Tibial artery (tissue), 4 donors: ENCODE results near the gene VPS50.

Experiments used
- DNase-seq, 2 donors: peaks; one replicate each; pipeline ENCODE4 v3.0.0-alpha.2; 2019
- H3K27ac ChIP-seq, 2 donors: fragments of 200-600 bp; sonication (generic) in 1 of 2; 1 replicate in 1 of 2; 2 replicates in 1 of 2; pipeline ENCODE4 v1.5.1; 2018 to 2019; ENCODE audit warnings: mild to moderate bottlenecking in 1 of 2
- H3K27me3 ChIP-seq, 2 donors: fragments of 200-600 bp; sonication (generic) in 1 of 2; one replicate each; pipeline versions ENCODE4 v1.5.1 to v1.6.0; 2016 to 2019
- H3K36me3 ChIP-seq, 3 donors: fragments of 200-600 bp; sonication (generic) in 2 of 3; one replicate each; pipeline ENCODE4 v1.5.1; 2016 to 2019; ENCODE audit warnings: mild to moderate bottlenecking in 2 of 3
- H3K4me1 ChIP-seq, 4 donors: fragments of 200-600 bp; sonication (generic) in 2 of 4; 1 replicate in 3 of 4; 2 replicates in 1 of 4; pipeline ENCODE4 v1.5.1; 2016 to 2019
- H3K4me3 ChIP-seq, 2 donors: fragments of 200-600 bp; sonication (generic) in 1 of 2; 1 replicate in 1 of 2; 2 replicates in 1 of 2; pipeline ENCODE4 v1.5.1; 2018 to 2019; ENCODE audit warnings: mild to moderate bottlenecking in 2 of 2
- H3K9me3 ChIP-seq, 3 donors: fragments of 200-600 bp; sonication (generic) in 1 of 3; one replicate each; pipeline ENCODE4 v1.5.1; 2016 to 2019
- CTCF ChIP-seq, 2 experiments: fragments of 200-600 bp in 1 of 2; fragments of 450-650 bp in 1 of 2; IDR thresholded peaks; one replicate each; pipeline ENCODE4 v1.5.1; 2017 to 2019; ENCODE audit warnings: antibody characterized with exemption in 2 of 2, mild to moderate bottlenecking in 1 of 2, moderate library complexity in 1 of 2
- intact Hi-C: fragments of 100-400 bp; cut with DNase I; formaldehyde crosslinking; loops from one replicate; pipeline ENCODE4 v1.15.0; 2023; ENCODE audit warnings: low total_unique reads

The VPS50 gene

GRCh38 chr7:93228302-93228701, 3.9 kb upstream of the VPS50 start:
- intact Hi-C loops, result no loop called here
- no peak for DNase-seq

GRCh38 chr7:93231259-93231658, 907 bp upstream of the VPS50 start:
- no peak for DNase-seq
- Histone ChIP-seq H3K4me3 (peak overlapping the region; percentile 68 to 79), H3K4me1 (peaks cover 0 to 7% (median 6%) of the 10 kb centered on the region in 4 donors), H3K9me3 (no peaks in the 10 kb centered on the region), H3K27ac (no peak overlapping the region), H3K36me3 (no peaks in the 10 kb centered on the region), H3K27me3 (no peaks in the 10 kb centered on the region)
- no peak for TF ChIP-seq CTCF (IDR thresholded peaks at IDR 0.05)
- intact Hi-C loops, result no loop called here

More at GRCh38 chr7:93228302-93228701, 3.9 kb upstream of the VPS50 start:
- Histone ChIP-seq H3K4me3 (no peak overlapping the region), H3K27ac (no peak overlapping the region), H3K27me3 (no peaks in the 10 kb centered on the region), H3K4me1 (peaks cover 0 to 7% (median 4%) of the 10 kb centered on the region in 4 donors), H3K9me3 (no peaks in the 10 kb centered on the region), H3K36me3 (no peaks in the 10 kb centered on the region)
- peak; percentile 62 to 76 for TF ChIP-seq CTCF (IDR thresholded peaks at IDR 0.05)

- no peaks in the 10 kb centered on the region for H3K27me3 ChIP-seq
- TF ChIP-seq CTCF (IDR thresholded peaks at IDR 0.05), result no peak
- intact Hi-C loops, result no loop called here
- H3K9me3 ChIP-seq, result no peaks in the 10 kb centered on the region
- no peaks in the 10 kb centered on the region for H3K36me3 ChIP-seq
- peak overlapping the region; percentile 30 to 69 for H3K27ac ChIP-seq
- peaks cover 0 to 7% (median 6%) of the 10 kb centered on the region in 4 donors for H3K4me1 ChIP-seq
- peak overlapping the region; percentile 68 to 79 for H3K4me3 ChIP-seq
- DNase-seq, result no peak
Observed at GRCh38 chr7:93232673-93233018, 480 bp downstream of the VPS50 start.

GRCh38 chr7:93235541-93235940, 3.4 kb downstream of the VPS50 start:
- H3K9me3 ChIP-seq, result no peaks in the 10 kb centered on the region
- H3K4me3 ChIP-seq, result no peak overlapping the region
- DNase-seq, result no peak
- no peaks in the 10 kb centered on the region for H3K27me3 ChIP-seq
- peaks cover 0 to 2% (median 0%) of the 10 kb centered on the region in 3 donors for H3K36me3 ChIP-seq
- intact Hi-C loops, result no loop called here
- peaks cover 0 to 7% (median 6%) of the 10 kb centered on the region in 4 donors for H3K4me1 ChIP-seq
- no peak overlapping the region for H3K27ac ChIP-seq
- TF ChIP-seq CTCF (IDR thresholded peaks at IDR 0.05), result no peak

- H3K4me1 ChIP-seq, result peaks cover 0 to 4% (median under 1%) of the 10 kb centered on the region in 4 donors
- H3K4me3 ChIP-seq, result no peak overlapping the region
- TF ChIP-seq CTCF (IDR thresholded peaks at IDR 0.05), result no peak
- intact Hi-C loops, result no loop called here
- H3K27ac ChIP-seq, result no peak overlapping the region
- DNase-seq, result no peak
- H3K27me3 ChIP-seq, result no peaks in the 10 kb centered on the region
- no peaks in the 10 kb centered on the region for H3K9me3 ChIP-seq
- peaks cover 0 to 12% (median 0%) of the 10 kb centered on the region in 3 donors for H3K36me3 ChIP-seq
Observed at GRCh38 chr7:93238131-93238530, 6.0 kb downstream of the VPS50 start.

GRCh38 chr7:93238748-93239147, 6.6 kb downstream of the VPS50 start:
- peaks cover 0 to 3% (median 0%) of the 10 kb centered on the region in 4 donors for H3K4me1 ChIP-seq
- H3K27ac ChIP-seq, result no peak overlapping the region
- no peaks in the 10 kb centered on the region for H3K9me3 ChIP-seq
- no peaks in the 10 kb centered on the region for H3K27me3 ChIP-seq
- H3K4me3 ChIP-seq, result no peak overlapping the region
- TF ChIP-seq CTCF (IDR thresholded peaks at IDR 0.05), result no peak
- H3K36me3 ChIP-seq, result peaks cover 0 to 12% (median 0%) of the 10 kb centered on the region in 3 donors
- intact Hi-C loops, result no loop called here
- no peak for DNase-seq
